Esophagus squamous epithelium (tissue), 5 donors: ENCODE results near the gene PSMC3IP. TPM values are rescaled to one million over a fixed set of nuclear protein-coding genes. Genes with fewer than 3 reads are reported as not detected.
A peak's percentile ranks its signal among the peaks of the same experiment; 100 is the strongest.

Experiments
- DNase-seq: peaks from one replicate; lab custom pipeline; 2025; lab: John Stamatoyannopoulos, UW
- H3K27ac ChIP-seq, 4 donors: fragments of 200-600 bp; sonication (generic); one replicate each; pipeline ENCODE4 v1.5.1; 2016 to 2019; ENCODE audit warnings: mild to moderate bottlenecking in 1 of 4
- H3K27me3 ChIP-seq, 4 donors: fragments of 200-600 bp; sonication (generic); 1 replicate in 3 of 4; 2 replicates in 1 of 4; pipeline versions ENCODE4 v1.5.1 to v1.6.0; 2017 to 2021; ENCODE audit warnings: antibody characterized with exemption in 1 of 4
- H3K36me3 ChIP-seq, 3 donors: fragments of 200-600 bp; sonication (generic); one replicate each; pipeline ENCODE4 v1.5.1; 2016 to 2019
- H3K4me1 ChIP-seq, 3 donors: fragments of 200-600 bp; sonication (generic); one replicate each; pipeline ENCODE4 v1.5.1; 2017 to 2019
- H3K4me3 ChIP-seq, 4 donors: fragments of 200-600 bp; sonication (generic); 1 replicate in 3 of 4; 2 replicates in 1 of 4; pipeline ENCODE4 v1.5.1; 2016 to 2019; ENCODE audit warnings: mild to moderate bottlenecking in 2 of 4, moderate library complexity in 1 of 4
- H3K9me3 ChIP-seq, 3 donors: fragments of 200-600 bp; sonication (generic); one replicate each; pipeline ENCODE4 v1.5.1; 2016 to 2019
- POLR2A ChIP-seq, 4 donors: fragments of 450-650 bp; IDR thresholded peaks; one replicate each; pipeline ENCODE4 v1.6.1; 2017; ENCODE audit warnings: antibody characterized with exemption in 4 of 4, mild to moderate bottlenecking in 4 of 4, moderate library complexity in 3 of 4
- WGBS, 2 donors: methylation state at CpG; one replicate each; pipeline ENCODE4 v1.1.5; 2018; 5-methylcytosine and 5-hydroxymethylcytosine counted together
- intact Hi-C: fragments of 100-400 bp; cut with DNase I; formaldehyde crosslinking; loops from one replicate; pipeline ENCODE4 v1.15.0; 2022
- total RNA-seq, 4 donors: library from RNA; depleted of rRNA; stranded (reverse); fragments of >200 nt; gene quantifications; one replicate each; pipeline ENCODE4 v1.1.0, GENCODE V29; 2016
- TF ChIP-seq, protein P1 (sequence below), 6 experiments: fragments of 450-650 bp in 4 of 6; fragments of 200-600 bp in 2 of 6; sonication (generic) in 2 of 6; IDR thresholded peaks; one replicate each; pipeline ENCODE4 v1.5.1; 2016 to 2019; ENCODE audit warnings: antibody characterized with exemption in 6 of 6, mild to moderate bottlenecking in 4 of 6, moderate library complexity in 4 of 6
- donor health status: DM: yes; HTN: yes; CAD: no.

Gene PSMC3IP
- total RNA-seq, 4 donors from 2014 or later: 0.61 to 4.8 (median 2.8) TPM

DNA sequence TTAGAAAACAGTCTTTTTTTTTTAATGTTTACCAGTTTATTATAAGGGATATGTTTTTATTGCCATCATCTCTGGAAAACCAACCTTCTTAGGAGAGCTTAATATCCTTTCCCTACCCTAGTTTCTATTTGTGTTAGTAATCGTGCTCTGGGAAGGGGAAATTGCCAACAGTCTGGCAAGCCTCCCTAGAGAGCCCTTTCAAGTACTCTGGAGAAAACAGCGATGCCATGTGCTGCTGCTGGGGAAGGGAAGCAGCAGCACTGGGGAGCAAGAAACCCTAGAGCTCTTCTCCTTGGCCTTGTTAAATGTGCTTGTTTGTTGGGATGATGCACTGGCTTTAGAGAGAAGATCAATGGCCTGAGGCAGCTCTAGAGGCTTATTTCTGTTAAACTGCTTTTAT, 21.4 kb upstream of the PSMC3IP start:
- no peak overlapping the region for H3K4me3 ChIP-seq
- WGBS, 2 donors: 21% methylated on average over 2 of the region's 2 CpGs; no CpG with 5 or more reads in 1 of the 2 donors
- H3K4me1 ChIP-seq: peaks cover 3 to 21% (median 3%) of the 10 kb centered on the region in 3 donors
- DNase-seq: no peak
- H3K27me3 ChIP-seq: no peaks in the 10 kb centered on the region
- peaks cover 3 to 42% (median 6%) of the 10 kb centered on the region in 3 donors for H3K36me3 ChIP-seq
- TF ChIP-seq, protein P1, sequence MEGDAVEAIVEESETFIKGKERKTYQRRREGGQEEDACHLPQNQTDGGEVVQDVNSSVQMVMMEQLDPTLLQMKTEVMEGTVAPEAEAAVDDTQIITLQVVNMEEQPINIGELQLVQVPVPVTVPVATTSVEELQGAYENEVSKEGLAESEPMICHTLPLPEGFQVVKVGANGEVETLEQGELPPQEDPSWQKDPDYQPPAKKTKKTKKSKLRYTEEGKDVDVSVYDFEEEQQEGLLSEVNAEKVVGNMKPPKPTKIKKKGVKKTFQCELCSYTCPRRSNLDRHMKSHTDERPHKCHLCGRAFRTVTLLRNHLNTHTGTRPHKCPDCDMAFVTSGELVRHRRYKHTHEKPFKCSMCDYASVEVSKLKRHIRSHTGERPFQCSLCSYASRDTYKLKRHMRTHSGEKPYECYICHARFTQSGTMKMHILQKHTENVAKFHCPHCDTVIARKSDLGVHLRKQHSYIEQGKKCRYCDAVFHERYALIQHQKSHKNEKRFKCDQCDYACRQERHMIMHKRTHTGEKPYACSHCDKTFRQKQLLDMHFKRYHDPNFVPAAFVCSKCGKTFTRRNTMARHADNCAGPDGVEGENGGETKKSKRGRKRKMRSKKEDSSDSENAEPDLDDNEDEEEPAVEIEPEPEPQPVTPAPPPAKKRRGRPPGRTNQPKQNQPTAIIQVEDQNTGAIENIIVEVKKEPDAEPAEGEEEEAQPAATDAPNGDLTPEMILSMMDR (IDR thresholded peaks at IDR 0.05): no peak
- TF ChIP-seq POLR2A (IDR thresholded peaks at IDR 0.05): no peak
- intact Hi-C loops: no loop called here
- H3K27ac ChIP-seq: no peak overlapping the region
- H3K9me3 ChIP-seq: no peaks in the 10 kb centered on the region

GRCh38 chr17:42596386-42596785, 18.9 kb upstream of the PSMC3IP start:
- Histone ChIP-seq H3K36me3 (peaks cover 0 to 44% (median 12%) of the 10 kb centered on the region in 3 donors), H3K4me3 (no peak overlapping the region), H3K27me3 (no peaks in the 10 kb centered on the region), H3K4me1 (peaks cover 3 to 21% (median 3%) of the 10 kb centered on the region in 3 donors), H3K9me3 (no peaks in the 10 kb centered on the region), H3K27ac (no peak overlapping the region)
- no peak for DNase-seq
- intact Hi-C loops: no loop called here
- WGBS, 2 donors: 74 to 83% methylated on average over 3 of the region's 3 CpGs
- TF ChIP-seq POLR2A (IDR thresholded peaks at IDR 0.05): no peak

DNA sequence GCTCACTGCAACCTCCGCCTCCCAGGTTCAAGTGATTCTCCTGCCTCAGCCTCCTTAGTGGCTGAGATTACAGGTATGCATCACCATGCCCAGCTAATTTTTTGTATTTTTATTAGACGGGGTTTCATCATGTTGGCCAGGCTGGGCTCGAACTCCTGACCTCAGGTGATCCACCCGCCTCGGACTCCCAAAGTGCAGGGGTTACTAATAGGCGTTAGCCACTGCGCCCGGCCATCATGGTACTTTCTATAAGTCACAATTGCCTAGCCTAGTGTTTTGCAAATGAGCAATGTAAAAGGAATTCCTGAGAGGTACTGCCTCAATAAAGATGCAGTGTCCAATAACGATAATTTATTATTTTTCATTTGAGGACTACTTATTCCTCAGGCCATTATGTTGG, 13.9 kb upstream of the PSMC3IP start:
- Histone ChIP-seq H3K9me3 (no peaks in the 10 kb centered on the region), H3K27me3 (no peaks in the 10 kb centered on the region), H3K4me1 (peaks cover 14 to 31% (median 22%) of the 10 kb centered on the region in 3 donors), H3K36me3 (peaks cover 10 to 83% (median 35%) of the 10 kb centered on the region in 3 donors), H3K27ac (no peak overlapping the region), H3K4me3 (no peak overlapping the region)
- no peak for DNase-seq
- 83 to 85% methylated on average over 9 of the region's 9 CpGs for WGBS, 2 donors
- TF ChIP-seq POLR2A (IDR thresholded peaks at IDR 0.05): no peak
- intact Hi-C loops: no loop called here

DNA sequence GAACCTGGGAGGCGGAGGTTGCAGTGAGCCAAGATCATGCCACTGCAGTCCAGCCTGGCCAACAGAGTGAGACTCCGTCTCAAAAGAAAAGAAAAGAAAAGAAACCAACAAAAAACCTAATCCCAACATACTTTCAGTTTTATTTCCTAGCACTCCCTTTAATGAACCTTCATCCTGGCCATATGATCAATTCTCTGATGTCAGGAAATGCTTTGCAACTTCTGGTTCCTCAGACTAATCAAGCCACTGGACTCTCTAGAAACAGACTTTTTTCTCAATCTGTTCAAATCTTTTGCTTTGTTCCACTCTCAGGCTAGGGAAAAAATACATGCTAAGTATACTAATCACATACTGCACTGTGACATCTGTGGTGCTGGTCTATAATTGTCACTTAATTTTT, 13.4 kb upstream of the PSMC3IP start:
- intact Hi-C loops: no loop called here
- Histone ChIP-seq H3K27me3 (no peaks in the 10 kb centered on the region), H3K27ac (no peak overlapping the region), H3K36me3 (peaks cover 10 to 87% (median 34%) of the 10 kb centered on the region in 3 donors), H3K9me3 (no peaks in the 10 kb centered on the region), H3K4me1 (peaks cover 19 to 35% (median 28%) of the 10 kb centered on the region in 3 donors), H3K4me3 (no peak overlapping the region)
- WGBS, 2 donors: 74 to 78% methylated on average over 2 of the region's 2 CpGs
- no peak for DNase-seq
- TF ChIP-seq POLR2A (IDR thresholded peaks at IDR 0.05): no peak
- TF ChIP-seq, protein P1 (IDR thresholded peaks at IDR 0.05): no peak

DNA sequence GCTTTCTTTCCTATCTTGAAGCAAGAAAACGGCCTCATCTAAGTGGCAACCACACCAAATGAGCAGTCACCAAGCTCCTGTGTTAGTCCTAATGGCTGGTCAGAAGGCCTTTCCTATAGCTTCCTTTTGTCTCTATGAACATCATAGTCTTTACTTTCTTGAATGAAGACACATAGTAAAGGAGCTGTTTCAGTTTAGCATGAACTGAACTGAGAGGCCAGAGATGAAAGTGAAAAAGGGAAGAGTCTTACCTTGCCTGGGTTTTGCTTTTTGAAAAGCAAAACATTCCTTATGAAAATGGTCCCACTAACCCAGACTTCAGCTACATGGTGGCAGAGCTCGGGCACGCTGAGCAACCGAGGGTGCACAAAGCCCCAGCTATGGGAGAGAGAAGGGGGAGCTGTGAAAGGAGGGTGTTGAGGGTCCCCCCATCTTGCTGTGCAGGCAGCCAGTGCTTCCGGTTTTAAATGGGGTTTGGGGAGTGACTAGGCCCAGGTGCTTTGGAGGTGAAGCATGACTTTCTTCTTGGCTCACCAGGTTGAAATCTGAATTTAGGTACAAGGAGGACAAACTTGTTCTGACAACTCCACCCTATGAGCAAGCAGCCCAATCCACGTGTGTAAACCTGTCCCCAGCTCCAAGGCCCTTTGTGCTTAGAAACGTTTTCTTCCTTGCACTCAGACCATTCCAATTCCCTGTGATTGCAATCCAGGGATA, 9.1 kb upstream of the PSMC3IP start:
- H3K27me3 ChIP-seq: no peaks in the 10 kb centered on the region
- peak overlapping the region; percentile 75 to 88 (median 84) for H3K27ac ChIP-seq
- H3K4me1 ChIP-seq: peaks cover 29 to 58% (median 43%) of the 10 kb centered on the region in 3 donors
- no peak overlapping the region for H3K4me3 ChIP-seq
- TF ChIP-seq, protein P1 (IDR thresholded peaks at IDR 0.05): no peak
- no peak for TF ChIP-seq POLR2A (IDR thresholded peaks at IDR 0.05)
- WGBS, 2 donors: 35 to 42% methylated on average over 7 of the region's 7 CpGs
- no peak for DNase-seq
- no peaks in the 10 kb centered on the region for H3K9me3 ChIP-seq
- intact Hi-C loops: no loop called here
- H3K36me3 ChIP-seq: peaks cover 24 to 98% (median 48%) of the 10 kb centered on the region in 3 donors

- TF ChIP-seq, protein P1 (IDR thresholded peaks at IDR 0.05): no peak
- TF ChIP-seq POLR2A (IDR thresholded peaks at IDR 0.05): no peak
- Histone ChIP-seq H3K27ac (peak overlapping the region; percentile 75 to 88 (median 84)), H3K9me3 (no peaks in the 10 kb centered on the region), H3K36me3 (peaks cover 21 to 98% (median 51%) of the 10 kb centered on the region in 3 donors), H3K4me1 (peaks cover 29 to 60% (median 43%) of the 10 kb centered on the region in 3 donors), H3K4me3 (no peak overlapping the region), H3K27me3 (no peaks in the 10 kb centered on the region)
- 7 to 14% methylated on average over 1 of the region's 1 CpG for WGBS, 2 donors
- intact Hi-C loops: no loop called here
- no peak for DNase-seq
These were observed 7.8 kb upstream of the PSMC3IP start for GRCh38 chr17:42585353-42585752.
